ENCODE results near the gene PDE4D.
"Not testable (repeated sequence)": the region's sequence is repeated elsewhere in the genome, so short reads cannot be mapped to it uniquely, and the experiment has no call there.

PDE4D gene

DNA sequence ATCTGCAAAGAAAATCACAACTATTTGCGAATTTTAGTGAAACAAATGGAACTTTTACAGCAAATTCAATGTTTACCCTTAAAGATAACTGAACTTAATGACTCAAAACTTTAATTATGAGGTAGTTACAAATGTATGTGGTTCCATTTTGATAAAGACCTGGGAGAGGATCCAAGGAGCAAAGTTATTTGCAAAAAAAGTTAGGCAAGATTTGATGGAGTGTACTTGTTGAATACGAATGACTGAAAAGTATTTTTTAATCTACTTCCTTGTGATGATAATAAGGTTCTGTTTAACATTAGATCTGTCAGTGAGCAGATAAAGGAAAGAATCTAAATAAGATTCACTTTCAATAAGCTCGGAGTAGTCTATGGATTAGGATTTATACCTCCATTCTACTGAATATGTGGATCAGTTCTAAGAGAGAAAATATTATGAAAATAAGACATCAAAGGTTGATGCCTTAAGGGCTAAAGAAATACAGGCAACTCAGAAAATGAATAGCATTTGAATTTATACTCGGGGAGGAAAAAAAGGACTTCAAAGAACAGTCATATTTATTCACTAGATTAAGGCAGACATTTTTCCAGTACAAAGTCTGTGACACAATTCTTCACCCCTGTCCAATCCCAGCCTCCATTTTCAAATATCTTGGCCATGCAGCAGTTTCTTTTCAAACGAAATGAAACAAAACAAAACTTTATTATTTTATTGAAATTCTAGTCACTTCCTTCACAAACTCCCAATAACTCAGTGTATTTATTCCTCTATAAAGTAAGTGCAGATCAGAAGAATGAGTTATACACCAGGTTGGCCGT lies 199.8 kb downstream of the PDE4D start:
- no peak for DNase-seq

DNA sequence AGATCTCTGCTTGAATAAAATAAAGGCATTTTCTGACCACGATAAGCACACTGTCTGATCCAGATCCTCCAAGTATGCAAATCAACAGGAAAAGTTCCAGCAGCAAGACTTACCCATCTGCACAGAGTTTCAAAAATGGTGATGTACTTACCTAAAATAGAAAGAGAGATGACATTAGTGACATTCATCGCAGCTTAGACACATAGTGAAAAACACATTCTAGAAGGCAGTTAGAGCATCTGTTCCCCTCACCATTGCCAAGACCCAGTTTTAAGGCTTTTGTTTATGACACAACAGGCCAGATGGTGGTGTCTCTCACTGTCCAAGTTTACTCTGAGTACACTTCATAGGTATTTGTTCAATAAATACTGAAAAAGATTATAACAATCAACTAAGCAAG lies 207.7 kb downstream of the PDE4D start:
- no peak for DNase-seq

DNA sequence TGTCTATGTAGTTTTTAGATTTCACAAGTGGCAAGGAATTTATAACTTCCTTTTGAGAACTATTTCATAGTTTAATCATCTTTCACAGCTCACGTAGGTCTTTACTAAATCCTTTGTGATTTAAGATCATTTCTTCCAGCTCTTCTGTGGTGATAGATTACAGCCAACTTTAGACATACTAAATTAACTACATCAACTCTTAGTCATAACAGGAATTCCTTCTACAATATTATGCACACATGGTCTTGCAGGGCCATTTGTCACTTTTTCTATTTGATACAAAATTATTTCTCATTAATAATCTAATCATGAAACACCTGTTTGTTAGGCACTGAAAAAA lies 208.4 kb downstream of the PDE4D start:
- no peak for DNase-seq

DNA sequence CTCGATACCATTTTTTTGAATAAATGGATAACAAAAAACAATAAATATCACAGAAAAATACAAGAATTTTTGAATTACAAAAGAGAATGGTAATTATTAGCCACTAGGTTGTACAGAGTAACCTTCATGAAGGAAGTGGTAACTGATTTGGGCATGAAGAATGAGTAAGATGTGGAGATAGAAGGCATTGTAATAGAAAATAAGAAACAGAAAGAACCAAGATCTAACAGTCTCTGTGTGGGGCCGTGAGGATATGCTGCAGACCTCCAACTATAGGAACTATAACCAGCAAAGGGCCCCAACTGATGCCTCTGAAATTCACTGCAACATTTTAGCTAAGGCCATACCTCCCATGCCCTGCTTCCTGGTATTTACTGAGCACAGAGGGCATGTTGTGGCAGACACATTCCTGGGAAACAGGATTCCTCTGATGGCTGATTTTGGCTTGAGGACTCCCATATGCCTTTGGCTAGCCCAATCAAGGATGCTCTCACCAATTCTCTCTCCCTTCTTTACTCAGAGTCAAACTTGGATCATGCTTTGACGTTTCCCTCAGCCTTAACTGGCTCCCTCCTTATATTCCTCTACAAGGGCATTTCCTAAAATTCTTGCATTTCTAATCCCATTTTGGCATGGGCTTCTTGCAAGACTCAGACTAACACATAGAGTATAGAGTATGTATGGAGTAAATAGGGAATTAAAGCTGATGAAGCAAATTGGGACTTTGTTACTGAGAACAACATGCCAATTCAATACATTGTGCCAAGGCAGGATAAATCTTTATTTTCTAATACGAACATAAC lies 208.9 kb downstream of the PDE4D start:
- no peak for DNase-seq

DNA sequence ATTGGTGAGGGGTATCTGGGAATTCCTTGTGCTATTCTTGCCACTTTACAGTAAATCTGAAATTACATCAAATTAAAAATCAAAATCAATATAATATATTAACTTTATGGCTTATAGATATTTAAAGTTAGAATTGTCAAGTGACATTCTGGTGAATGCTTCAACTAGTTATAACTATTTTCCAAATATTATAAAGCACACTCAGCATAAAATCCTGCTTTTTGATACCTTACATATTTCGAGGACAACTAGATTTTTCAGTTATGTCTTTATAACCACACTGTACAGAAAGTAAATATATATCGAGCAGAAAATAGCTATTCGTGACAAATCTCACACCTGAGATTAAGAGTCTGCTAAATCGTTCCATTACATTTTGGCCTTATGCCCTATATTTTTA lies 210.2 kb downstream of the PDE4D start:
- no peak for DNase-seq

DNA sequence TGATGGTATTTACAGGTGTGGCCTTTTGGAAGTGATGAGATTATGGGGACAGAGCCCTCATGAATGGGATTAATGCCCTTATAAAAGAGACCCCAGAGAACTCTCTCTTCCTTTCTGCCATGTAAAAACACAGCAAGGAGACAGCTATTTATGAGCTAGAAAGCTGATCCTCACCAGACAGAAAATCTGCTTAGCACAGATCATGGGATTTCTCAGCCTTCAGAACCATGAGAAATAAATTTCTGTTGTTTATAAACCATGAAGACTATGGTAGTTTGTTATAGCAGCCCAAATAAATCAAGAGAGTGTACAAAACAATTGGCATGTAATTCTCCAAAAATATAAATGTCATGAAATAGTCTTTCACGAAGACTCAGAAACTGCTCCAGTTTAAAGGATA lies 211.0 kb downstream of the PDE4D start:
- no peak for DNase-seq

DNA sequence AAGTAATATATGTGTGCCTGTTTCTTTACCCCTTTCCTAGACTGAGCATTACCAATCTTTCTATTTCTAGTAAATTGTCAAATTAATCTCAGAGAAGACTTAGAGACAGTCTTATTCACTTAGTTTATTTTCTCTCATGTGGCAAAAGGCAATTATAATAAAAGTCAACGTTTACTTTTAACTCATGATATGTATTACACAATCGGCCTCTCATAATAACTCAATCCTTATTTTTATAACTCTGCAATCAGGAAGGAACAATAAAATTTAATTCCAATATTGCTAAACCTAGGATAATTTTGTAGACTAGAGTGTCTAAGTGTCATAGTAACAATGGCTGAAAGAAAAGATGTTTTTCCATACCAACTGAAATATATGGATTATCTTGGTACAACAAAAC lies 214.6 kb downstream of the PDE4D start:
- no peak for DNase-seq

DNA sequence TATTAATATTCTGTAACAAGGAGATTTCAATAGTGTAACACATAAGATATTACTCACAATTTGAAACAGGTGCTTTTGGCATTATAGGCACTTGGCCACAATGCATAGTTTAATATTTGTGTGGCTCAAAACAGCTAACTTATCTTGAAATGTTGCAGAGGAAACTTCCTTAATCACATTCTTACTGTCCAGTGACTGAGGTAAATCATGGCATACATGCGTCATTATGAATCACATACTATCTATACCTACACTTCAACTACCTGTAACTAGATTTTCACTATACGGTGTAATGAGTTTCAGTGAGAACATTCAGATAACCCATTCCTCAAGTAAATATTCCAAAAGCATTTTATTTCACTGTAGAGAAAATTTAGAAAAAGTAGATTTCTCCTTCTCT lies 218.8 kb downstream of the PDE4D start:
- DNase-seq: no peak

DNA sequence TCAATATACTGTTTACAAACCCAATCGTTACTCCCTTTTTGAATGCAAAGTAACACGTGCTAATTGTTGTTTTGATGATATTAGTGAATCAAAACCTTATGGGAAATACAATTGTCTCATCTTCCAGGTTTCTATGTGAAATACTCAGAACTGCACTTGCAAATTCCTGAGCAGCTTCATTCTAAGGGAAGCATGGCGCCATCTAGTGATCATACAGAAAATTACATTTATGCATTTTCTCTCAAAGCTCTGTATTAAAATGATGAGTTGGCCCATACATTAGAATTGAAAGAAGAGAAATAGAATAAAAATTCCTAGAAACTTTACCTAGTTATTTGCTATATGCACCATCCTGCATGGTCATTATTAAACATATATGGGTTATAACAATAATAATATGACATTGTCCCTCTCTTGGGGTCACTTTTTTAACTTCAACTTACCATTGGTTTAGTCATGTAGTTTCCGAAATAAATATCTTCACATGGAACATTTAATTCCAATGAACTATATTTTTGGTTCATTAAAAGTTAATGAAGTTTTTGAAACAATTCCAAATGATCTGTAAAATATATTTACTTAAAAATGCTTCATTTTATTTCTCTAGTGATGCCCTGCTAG lies 220.0 kb downstream of the PDE4D start:
- no peak for DNase-seq

DNA sequence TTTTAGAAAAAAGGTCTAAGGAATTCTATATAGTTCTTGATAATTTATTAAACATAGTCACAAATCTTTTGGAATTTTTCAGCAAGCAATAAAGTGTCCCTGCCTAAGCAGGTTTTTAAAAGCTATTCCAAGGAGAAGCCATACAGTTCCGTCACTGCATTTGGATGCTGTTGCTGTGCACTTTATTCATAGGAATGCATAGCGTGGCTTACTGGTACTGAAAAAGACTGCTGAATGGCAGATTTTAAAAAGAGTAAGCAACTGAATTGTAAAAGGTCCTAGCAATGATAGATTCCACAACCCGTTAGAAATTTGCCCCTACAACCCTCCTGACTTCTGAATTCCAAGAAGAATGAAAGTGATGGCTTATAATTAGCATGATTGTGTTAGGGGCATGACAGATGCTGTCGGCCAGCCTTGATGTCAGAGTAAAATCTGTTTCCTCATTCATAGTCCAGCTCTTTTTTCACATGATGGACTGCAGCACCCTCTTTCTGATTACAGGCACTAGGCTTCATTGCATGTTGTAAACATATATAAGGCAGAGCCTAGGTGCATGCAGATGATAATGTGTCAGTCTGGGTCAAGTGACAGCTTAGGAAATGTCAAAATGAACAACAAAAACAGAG lies 227.0 kb downstream of the PDE4D start:
- DNase-seq: no peak

DNA sequence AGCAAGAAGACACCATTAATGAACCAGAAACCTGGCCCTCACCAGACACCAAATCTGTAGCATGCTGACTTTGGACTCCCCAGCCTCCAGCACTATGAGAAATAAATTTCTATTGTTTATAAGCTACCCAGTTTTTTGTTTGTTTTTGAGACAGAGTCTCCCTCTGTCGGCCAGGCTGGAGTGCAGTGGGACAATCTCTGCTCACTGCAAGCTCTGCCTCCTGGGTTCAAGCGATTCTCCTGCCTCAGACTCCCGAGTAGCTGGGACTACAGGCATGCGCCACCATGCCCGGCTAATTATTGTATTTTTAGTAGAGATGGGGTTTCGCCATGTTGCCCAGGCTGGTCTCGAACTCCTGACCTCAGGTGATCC lies 227.7 kb downstream of the PDE4D start:
- DNase-seq: not testable (repeated sequence)

DNA sequence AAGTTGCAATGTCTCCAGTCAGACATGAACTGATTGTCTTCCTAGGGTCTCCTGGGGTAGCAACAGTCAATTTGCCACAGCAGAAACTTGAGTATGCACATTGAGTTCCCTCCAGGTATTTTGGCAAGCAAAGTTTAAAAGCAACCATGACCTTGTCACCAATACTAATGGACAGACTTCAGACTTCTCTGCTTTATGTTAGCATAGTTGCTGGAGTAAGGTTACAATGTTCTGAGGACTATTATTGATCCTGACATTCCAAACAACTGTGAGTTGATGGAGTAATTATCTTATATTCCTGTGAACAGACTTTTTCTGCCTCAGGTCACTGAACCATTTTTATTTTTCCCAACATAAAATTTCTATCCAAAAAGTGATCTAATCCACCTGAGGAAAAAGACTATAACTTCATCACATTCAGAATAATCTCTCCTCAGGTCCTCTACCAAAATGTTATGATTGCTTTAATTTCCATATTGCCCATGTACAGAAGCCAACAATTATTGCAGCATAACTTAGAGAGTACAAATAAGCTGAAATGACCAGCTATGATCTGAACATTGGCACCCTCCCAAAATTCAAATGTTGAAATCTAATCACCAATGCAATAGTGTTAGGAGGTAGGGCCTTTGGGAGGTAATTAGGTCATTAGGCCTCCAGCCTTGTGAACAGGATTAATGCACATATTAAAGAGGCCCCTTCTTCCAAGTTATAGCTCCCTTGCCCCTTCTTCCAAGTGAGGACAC lies 228.3 kb downstream of the PDE4D start:
- no peak for DNase-seq

DNA sequence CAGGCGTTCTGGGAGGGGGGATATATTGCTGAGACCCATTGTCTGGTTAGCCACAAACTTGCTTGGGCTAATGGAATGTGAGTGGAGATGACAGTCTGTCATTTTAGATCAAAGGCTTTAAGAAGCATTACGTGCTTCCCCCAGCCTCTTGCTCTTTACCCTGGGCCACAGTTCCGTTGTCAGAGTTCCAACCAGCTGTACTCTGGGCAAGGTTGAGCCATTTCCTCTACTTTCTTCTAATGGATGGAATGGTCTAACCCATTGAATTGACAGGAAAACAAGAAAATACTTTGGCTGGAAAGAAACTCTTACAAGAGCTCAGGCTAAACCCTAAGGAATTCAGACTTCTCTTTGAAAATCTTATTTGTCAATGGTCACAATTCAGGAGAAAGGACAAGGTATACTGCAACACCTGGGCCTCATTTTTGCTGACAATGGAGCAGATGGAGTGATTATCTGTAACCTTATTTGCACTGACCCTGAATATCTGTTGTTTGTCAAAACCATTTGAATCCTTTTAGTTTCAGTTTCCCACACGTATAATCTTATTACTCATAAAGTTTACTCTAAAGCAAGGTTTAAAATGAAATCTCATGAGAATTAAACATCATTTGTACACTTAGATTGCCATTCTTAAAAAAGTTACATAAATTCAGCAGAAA lies 231.4 kb downstream of the PDE4D start:
- no peak for DNase-seq

DNA sequence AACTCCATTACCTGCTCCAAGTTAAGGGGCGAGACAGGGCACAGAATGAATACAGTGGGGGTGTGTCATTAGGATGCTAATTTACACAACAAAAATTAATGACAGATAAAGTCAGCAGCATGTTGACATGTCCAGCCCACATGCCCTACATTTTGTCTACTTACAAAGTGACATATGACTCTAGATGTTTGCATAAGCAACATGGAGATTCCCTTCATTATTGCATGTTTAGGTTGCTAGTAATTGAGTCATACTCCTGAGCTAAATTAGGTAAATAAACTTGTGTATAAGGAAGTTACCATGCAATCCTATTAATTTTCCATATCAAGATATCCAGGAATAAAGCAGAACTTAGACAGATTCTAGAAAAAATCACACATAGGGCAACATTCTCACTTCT lies 232.2 kb downstream of the PDE4D start:
- DNase-seq: no peak

DNA sequence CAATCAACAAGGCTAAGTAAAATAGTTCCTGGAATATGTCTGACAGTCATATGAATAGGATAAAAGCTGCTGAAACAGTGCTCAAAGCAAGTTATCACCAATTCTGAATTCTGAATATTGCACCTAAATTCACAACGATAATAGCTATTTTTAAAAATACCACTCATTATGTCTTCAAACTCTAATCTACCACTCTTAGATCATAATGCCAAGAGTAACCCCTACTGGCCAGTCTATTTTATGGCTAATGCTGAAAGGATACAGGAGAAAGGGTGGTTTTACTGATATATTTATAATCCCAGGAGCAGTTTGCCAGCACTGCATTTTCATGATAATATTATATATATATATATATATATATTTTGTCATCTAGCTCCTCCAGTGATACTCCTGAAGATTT lies 232.8 kb downstream of the PDE4D start:
- DNase-seq: no peak

DNA sequence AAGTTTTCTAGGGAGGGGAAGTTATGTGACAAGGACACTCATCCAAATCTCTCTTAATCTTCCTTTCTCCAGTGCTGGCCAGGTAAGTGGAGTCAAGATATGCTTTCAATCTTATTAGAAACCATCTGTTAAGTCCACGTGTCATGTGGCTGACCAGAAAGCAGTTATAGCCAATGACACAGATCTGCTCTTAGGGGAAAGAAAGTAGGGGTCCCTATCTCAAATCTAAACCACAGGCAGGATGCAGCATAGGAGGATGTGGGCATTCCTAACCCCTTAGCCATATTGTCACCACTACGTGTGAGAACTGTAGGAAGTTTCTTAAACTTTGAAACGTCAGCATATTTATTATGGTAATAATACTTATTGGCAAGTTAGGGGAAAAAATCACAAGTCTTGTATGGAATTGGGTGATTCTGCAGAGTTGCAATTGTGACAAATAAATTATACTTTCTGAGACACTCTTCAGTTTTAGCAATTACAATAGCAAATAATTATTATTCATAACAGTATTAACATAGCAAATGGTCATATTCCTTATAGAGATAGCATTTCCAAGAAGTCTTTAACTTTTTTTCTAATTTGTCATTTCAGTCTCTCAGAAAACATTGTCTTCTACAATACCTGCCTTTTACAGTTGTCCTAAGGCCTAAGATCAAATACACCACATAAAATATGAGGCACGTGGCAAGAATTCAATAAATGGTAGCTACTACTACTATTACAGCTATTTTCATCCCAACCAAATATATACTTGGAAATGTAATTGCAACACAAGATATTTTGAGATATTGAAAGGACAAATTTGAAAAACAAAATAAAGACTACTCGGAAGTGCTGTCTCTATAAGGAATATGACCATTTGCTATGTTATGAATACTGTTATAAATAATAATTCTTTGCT lies 236.9 kb downstream of the PDE4D start:
- DNase-seq: no peak

DNA sequence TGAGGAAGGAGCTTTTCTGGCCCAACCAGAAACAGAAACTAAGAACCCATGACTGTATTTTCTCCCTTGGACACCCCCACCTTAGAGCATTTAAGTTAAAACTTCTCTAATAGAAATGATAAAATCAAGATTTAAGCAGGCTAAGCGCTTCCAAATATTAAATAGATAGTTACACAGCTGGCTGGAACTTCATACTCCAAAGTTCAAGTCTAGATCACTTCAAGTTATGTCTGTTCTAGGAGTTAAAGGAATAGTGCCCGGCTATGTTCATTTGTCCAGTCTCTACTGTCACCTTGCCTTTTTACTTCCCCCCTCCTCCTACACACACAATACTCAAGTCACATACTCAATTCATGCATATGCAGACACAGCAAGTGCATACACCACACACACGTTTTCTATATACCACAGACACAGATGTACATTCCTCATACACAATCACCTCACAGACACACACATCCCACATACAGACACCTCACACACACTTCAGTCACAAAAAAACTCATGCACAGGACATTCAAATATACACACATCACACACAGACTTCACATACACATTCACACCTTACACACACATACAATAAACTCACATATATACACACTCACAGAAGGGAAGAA lies 237.7 kb downstream of the PDE4D start:
- no peak for DNase-seq

DNA sequence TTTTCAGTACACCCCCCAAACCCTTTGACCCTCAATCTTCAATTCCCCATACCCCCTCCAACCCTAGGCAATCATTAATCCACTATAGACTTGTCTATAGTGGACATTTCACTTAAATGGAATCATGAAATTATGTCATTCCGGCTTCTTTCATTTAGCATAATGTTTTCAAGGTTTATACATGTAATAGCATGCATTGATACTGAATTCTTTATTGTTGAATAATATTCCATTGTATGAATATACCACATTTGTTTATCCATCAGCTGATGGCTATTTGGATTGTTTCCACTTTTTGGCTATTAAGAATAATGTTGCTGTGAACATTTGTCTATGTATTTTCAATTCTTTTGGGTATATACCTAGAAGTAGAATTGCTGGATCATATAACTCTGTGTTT lies 238.8 kb downstream of the PDE4D start:
- DNase-seq: no peak

DNA sequence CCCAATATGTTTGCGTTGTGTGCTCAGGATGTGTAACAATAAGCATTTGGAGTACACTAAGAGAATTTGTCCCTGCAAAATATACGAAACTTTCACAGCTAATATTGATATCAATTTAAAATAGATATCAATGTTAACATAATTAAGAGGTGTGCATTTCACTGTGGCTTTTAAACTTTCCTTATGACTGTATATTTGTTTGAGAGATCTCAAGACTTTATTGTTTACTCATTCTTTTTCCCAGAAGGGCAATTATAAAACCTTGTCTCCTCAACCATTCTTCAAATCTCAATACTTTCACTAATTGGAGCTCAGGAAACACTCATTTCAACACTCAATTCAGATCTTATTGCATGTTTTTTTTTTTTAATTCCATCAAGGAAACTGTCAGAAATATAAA lies 241.1 kb downstream of the PDE4D start:
- no peak for DNase-seq

Measured in CD4-positive, alpha-beta T cell treated with Interferon gamma for 1 hour (primary cell).